Activated CD4-positive, alpha-beta memory T cell treated with anti-CD3 and anti-CD28 coated beads, Interleukin-2, amount 10 ng/mL, durations not matched to agents 7 days and 5 days (primary cell): ENCODE results near the gene SLC35A5. TPM values are rescaled to one million over a fixed set of nuclear protein-coding genes. Genes with fewer than 3 reads are reported as not detected.
A peak's percentile ranks its signal among the peaks of the same experiment; 100 is the strongest.

Experiments
- CTCF ChIA-PET: fragments of 350-600 bp; sonication (Branson Sonifier 250); formaldehyde crosslinking; loops from one replicate; lab custom pipeline; 2021; ENCODE audit warnings: antibody characterized with exemption, inconsistent platforms; lab: Charles Lee
- POLR2A ChIA-PET: fragments of 350-600 bp; sonication (Branson Sonifier 250); formaldehyde crosslinking; loops from one replicate; lab custom pipeline; 2021; ENCODE audit warnings: antibody characterized with exemption; lab: Charles Lee
- DNase-seq: peaks from one replicate; pipeline ENCODE4 v3.0.0-alpha.2; 2020
- H3K27ac Mint-ChIP-seq: one replicate; pipeline ENCODE4 v1.8.0; 2021; ENCODE audit warnings: mild to moderate bottlenecking, mixed read lengths
- H3K27me3 Mint-ChIP-seq: one replicate; pipeline ENCODE4 v1.8.0; 2021; ENCODE audit warnings: mixed read lengths
- H3K36me3 Mint-ChIP-seq: one replicate; pipeline ENCODE4 v1.8.0; 2021; ENCODE audit warnings: low read depth, mixed read lengths
- H3K4me1 Mint-ChIP-seq: one replicate; pipeline ENCODE4 v1.8.0; 2021; ENCODE audit warnings: mixed read lengths
- H3K4me3 Mint-ChIP-seq: one replicate; pipeline ENCODE4 v1.8.0; 2021; ENCODE audit warnings: mild to moderate bottlenecking, mixed read lengths
- H3K9me3 Mint-ChIP-seq: one replicate; pipeline ENCODE4 v1.8.0; 2021; ENCODE audit warnings: mixed read lengths
- total RNA-seq, 2 experiments: library from RNA; stranded (reverse); gene quantifications; one replicate each; pipeline ENCODE4 v1.2.3, GENCODE V29; 2021

Gene SLC35A5
- total RNA-seq, 2 experiments from 2014 or later = 29.7 TPM

GRCh38 chr3:112582244-112582874 is 20.5 kb downstream of the SLC35A5 start:
- H3K27me3 Mint-ChIP-seq = no peaks in the 10 kb centered on the region
- no peak overlapping the region for H3K27ac Mint-ChIP-seq
- ChIA-PET POLR2A (interaction anchor here (1.1 kb wide), 2 partner anchors 20 to 59 kb away, joined by 4 read pairs; partner anchors contain the start of genes ATG3 and SLC35A5), CTCF (interaction anchor here (0.8 to 2.5 kb wide), 21 partner anchors 9 to 453 kb away, joined by 3 to 16 read pairs (median 6); partner anchors contain the start of genes CD200R1 and SLC9C1)
- DNase-seq = peak; percentile 51
- H3K4me3 Mint-ChIP-seq = no peak overlapping the region
- H3K36me3 Mint-ChIP-seq = peaks cover 44% of the 10 kb centered on the region
- peaks cover 11% of the 10 kb centered on the region for H3K4me1 Mint-ChIP-seq
- H3K9me3 Mint-ChIP-seq = no peaks in the 10 kb centered on the region

- Mint-ChIP-seq H3K9me3 (no peaks in the 10 kb centered on the region), H3K27ac (no peak overlapping the region), H3K4me3 (no peak overlapping the region), H3K4me1 (peaks cover 14% of the 10 kb centered on the region), H3K27me3 (no peaks in the 10 kb centered on the region), H3K36me3 (peaks cover 49% of the 10 kb centered on the region)
- no peak for DNase-seq
- POLR2A ChIA-PET = interaction anchor here (1.1 kb wide), 1 partner anchor 59 kb away, joined by 4 read pairs; no protein-coding TSS in a partner anchor
- CTCF ChIA-PET = interaction anchor here (0.7 to 2.5 kb wide), 14 partner anchors 10 to 452 kb away, joined by 3 to 16 read pairs (median 8); no protein-coding TSS in a partner anchor
Measured at GRCh38 chr3:112583105-112583504, 21.3 kb downstream of the SLC35A5 start.

GRCh38 chr3:112585782-112586181 is 23.9 kb downstream of the SLC35A5 start:
- Mint-ChIP-seq H3K27me3 (no peaks in the 10 kb centered on the region), H3K4me1 (peaks cover 14% of the 10 kb centered on the region), H3K27ac (no peak overlapping the region), H3K9me3 (no peaks in the 10 kb centered on the region), H3K36me3 (peaks cover 60% of the 10 kb centered on the region), H3K4me3 (no peak overlapping the region)
- CTCF ChIA-PET = interaction anchor here (0.6 kb wide), 1 partner anchor 57 kb away, joined by 3 read pairs; no protein-coding TSS in a partner anchor
- no peak for DNase-seq
- POLR2A ChIA-PET = no interaction called here

- POLR2A ChIA-PET = no interaction called here
- H3K4me3 Mint-ChIP-seq = no peak overlapping the region
- CTCF ChIA-PET = no interaction called here
- peaks cover 64% of the 10 kb centered on the region for H3K36me3 Mint-ChIP-seq
- no peaks in the 10 kb centered on the region for H3K27me3 Mint-ChIP-seq
- DNase-seq = no peak
- no peak overlapping the region for H3K27ac Mint-ChIP-seq
- H3K9me3 Mint-ChIP-seq = no peaks in the 10 kb centered on the region
- H3K4me1 Mint-ChIP-seq = peaks cover 12% of the 10 kb centered on the region
Measured at GRCh38 chr3:112587336-112587735, 25.5 kb downstream of the SLC35A5 start.

GRCh38 chr3:112593258-112593657 is 31.4 kb downstream of the SLC35A5 start:
- H3K27me3 Mint-ChIP-seq = no peaks in the 10 kb centered on the region
- H3K4me1 Mint-ChIP-seq = peaks cover 6% of the 10 kb centered on the region
- POLR2A ChIA-PET = no interaction called here
- no peak for DNase-seq
- no peak overlapping the region for H3K4me3 Mint-ChIP-seq
- H3K9me3 Mint-ChIP-seq = peaks cover 4% of the 10 kb centered on the region
- CTCF ChIA-PET = interaction anchor here (2.8 kb wide), 1 partner anchor 11 kb away, joined by 13 read pairs; no protein-coding TSS in a partner anchor
- no peak overlapping the region for H3K27ac Mint-ChIP-seq
- peaks cover 33% of the 10 kb centered on the region for H3K36me3 Mint-ChIP-seq

- no peak for DNase-seq
- ChIA-PET CTCF (interaction anchor here (2.8 kb wide), 1 partner anchor 13 kb away, joined by 13 read pairs; no protein-coding TSS in a partner anchor), POLR2A (no interaction called here)
- Mint-ChIP-seq H3K27ac (no peak overlapping the region), H3K4me1 (peaks cover 6% of the 10 kb centered on the region), H3K27me3 (no peaks in the 10 kb centered on the region), H3K9me3 (peaks cover 4% of the 10 kb centered on the region), H3K36me3 (peaks cover 23% of the 10 kb centered on the region), H3K4me3 (no peak overlapping the region)
Measured at GRCh38 chr3:112594856-112595255, 33.0 kb downstream of the SLC35A5 start.

- peaks cover 14% of the 10 kb centered on the region for H3K4me1 Mint-ChIP-seq
- H3K36me3 Mint-ChIP-seq = peaks cover 3% of the 10 kb centered on the region
- H3K4me3 Mint-ChIP-seq = no peak overlapping the region
- H3K9me3 Mint-ChIP-seq = peaks cover under 1% of the 10 kb centered on the region
- ChIA-PET POLR2A (no interaction called here), CTCF (no interaction called here)
- no peaks in the 10 kb centered on the region for H3K27me3 Mint-ChIP-seq
- no peak overlapping the region for H3K27ac Mint-ChIP-seq
- DNase-seq = no peak
Measured at GRCh38 chr3:112597945-112598344, 36.1 kb downstream of the SLC35A5 start.

GRCh38 chr3:112598731-112599130 is 36.9 kb downstream of the SLC35A5 start:
- Mint-ChIP-seq H3K27ac (no peak overlapping the region), H3K36me3 (no peaks in the 10 kb centered on the region), H3K4me3 (no peak overlapping the region), H3K9me3 (no peaks in the 10 kb centered on the region), H3K27me3 (no peaks in the 10 kb centered on the region), H3K4me1 (peaks cover 17% of the 10 kb centered on the region)
- DNase-seq = no peak
- ChIA-PET CTCF (no interaction called here), POLR2A (no interaction called here)

GRCh38 chr3:112602217-112602838 is 40.5 kb downstream of the SLC35A5 start:
- Mint-ChIP-seq H3K36me3 (no peaks in the 10 kb centered on the region), H3K4me1 (peaks cover 31% of the 10 kb centered on the region), H3K27ac (no peak overlapping the region), H3K27me3 (peaks cover 2% of the 10 kb centered on the region), H3K4me3 (no peak overlapping the region), H3K9me3 (no peaks in the 10 kb centered on the region)
- ChIA-PET POLR2A (no interaction called here), CTCF (interaction anchor here (0.8 to 2.2 kb wide), 4 partner anchors 12 to 912 kb away, joined by 3 to 13 read pairs (median 3); partner anchors contain the start of gene SPICE1)
- no peak for DNase-seq

- DNase-seq = no peak
- Mint-ChIP-seq H3K4me1 (peaks cover 31% of the 10 kb centered on the region), H3K9me3 (no peaks in the 10 kb centered on the region), H3K4me3 (no peak overlapping the region), H3K36me3 (no peaks in the 10 kb centered on the region), H3K27ac (no peak overlapping the region), H3K27me3 (peaks cover 10% of the 10 kb centered on the region)
- ChIA-PET POLR2A (no interaction called here), CTCF (no interaction called here)
Measured at GRCh38 chr3:112604536-112604935, 42.7 kb downstream of the SLC35A5 start.

- no peak for DNase-seq
- Mint-ChIP-seq H3K36me3 (no peaks in the 10 kb centered on the region), H3K9me3 (no peaks in the 10 kb centered on the region), H3K27me3 (peaks cover 12% of the 10 kb centered on the region), H3K4me1 (peaks cover 31% of the 10 kb centered on the region), H3K27ac (no peak overlapping the region), H3K4me3 (no peak overlapping the region)
- POLR2A ChIA-PET = no interaction called here
- CTCF ChIA-PET = no interaction called here
Measured at GRCh38 chr3:112605285-112605684, 43.4 kb downstream of the SLC35A5 start.

GRCh38 chr3:112606098-112606497 is 44.3 kb downstream of the SLC35A5 start:
- Mint-ChIP-seq H3K4me1 (peaks cover 31% of the 10 kb centered on the region), H3K27me3 (peaks cover 12% of the 10 kb centered on the region), H3K4me3 (no peak overlapping the region), H3K9me3 (no peaks in the 10 kb centered on the region), H3K36me3 (no peaks in the 10 kb centered on the region), H3K27ac (no peak overlapping the region)
- POLR2A ChIA-PET = no interaction called here
- CTCF ChIA-PET = interaction anchor here (1.0 kb wide), 1 partner anchor 10 kb away, joined by 3 read pairs; no protein-coding TSS in a partner anchor
- DNase-seq = no peak

- POLR2A ChIA-PET = interaction anchor here (1.1 to 1.2 kb wide), 2 partner anchors 14 to 46 kb away, joined by 3 to 4 read pairs; partner anchors contain the start of genes ATG3 and SLC35A5
- no peaks in the 10 kb centered on the region for H3K9me3 Mint-ChIP-seq
Measured at GRCh38 chr3:112607863-112608262, 46.0 kb downstream of the SLC35A5 start.

More at GRCh38 chr3:112607863-112608262, 46.0 kb downstream of the SLC35A5 start:
- CTCF ChIA-PET = interaction anchor here (1.4 to 1.5 kb wide), 2 partner anchors 36 to 372 kb away, joined by 3 to 4 read pairs; no protein-coding TSS in a partner anchor
- Mint-ChIP-seq H3K27ac (no peak overlapping the region), H3K4me3 (no peak overlapping the region), H3K27me3 (peaks cover 12% of the 10 kb centered on the region), H3K36me3 (no peaks in the 10 kb centered on the region), H3K4me1 (peaks cover 19% of the 10 kb centered on the region)
- no peak for DNase-seq
